GM19455 (cell line): ENCODE results near the gene OR6K6.

Experiments
- ATAC-seq: cut with Tn5 transposase; IDR thresholded peaks from one replicate; pipeline ENCODE4 v1.9.1; 2021; ENCODE audit not compliant: unreplicated experiment

OR6K6 gene

GRCh38 chr1:158754420-158754819 lies at the start of gene OR6K6:
OR6K6 (plus strand) TSS chr1:158754720; CDS start chr1:158754888, 168 bp downstream.
- no peak for ATAC-seq

GRCh38 chr1:158706096-158706495 lies 48.4 kb upstream of the OR6K6 start:
- no peak for ATAC-seq

- no peak for ATAC-seq
These were observed 43.4 kb upstream of the OR6K6 start for GRCh38 chr1:158711098-158711497.

GRCh38 chr1:158714754-158715153 lies 39.8 kb upstream of the OR6K6 start:
- no peak for ATAC-seq

GRCh38 chr1:158716335-158716734 lies 38.2 kb upstream of the OR6K6 start:
- no peak for ATAC-seq

- no peak for ATAC-seq
These were observed 37.2 kb upstream of the OR6K6 start for GRCh38 chr1:158717344-158717743.

- ATAC-seq = no peak
These were observed 34.9 kb upstream of the OR6K6 start for GRCh38 chr1:158719664-158720063.

- ATAC-seq = no peak
These were observed 33.9 kb upstream of the OR6K6 start, which contains the start of gene OR6K3 for GRCh38 chr1:158720620-158721019. OR6K3 (minus strand) TSS chr1:158720720; CDS start chr1:158718115, 2,605 bp downstream.

- ATAC-seq = no peak
These were observed 30.1 kb upstream of the OR6K6 start for GRCh38 chr1:158724442-158724841.

GRCh38 chr1:158728510-158729225 lies 25.9 kb upstream of the OR6K6 start:
- no peak for ATAC-seq

GRCh38 chr1:158730453-158730852 lies 24.1 kb upstream of the OR6K6 start:
- no peak for ATAC-seq

- ATAC-seq = no peak
These were observed 22.8 kb upstream of the OR6K6 start for GRCh38 chr1:158731707-158732106.

- ATAC-seq = no peak
These were observed 22.0 kb upstream of the OR6K6 start for GRCh38 chr1:158732524-158732923.

- no peak for ATAC-seq
These were observed 18.7 kb upstream of the OR6K6 start for GRCh38 chr1:158735848-158736247.

- ATAC-seq = no peak
These were observed 2.3 kb upstream of the OR6K6 start for GRCh38 chr1:158752155-158752712.

- no peak for ATAC-seq
These were observed 17.7 kb downstream of the OR6K6 start, which contains the start of gene OR6N1 for GRCh38 chr1:158771950-158772866. OR6N1 (minus strand) TSS chr1:158772195; CDS start chr1:158766682, 5,513 bp downstream.

GRCh38 chr1:158781104-158781503 lies 26.6 kb downstream of the OR6K6 start, which contains the start of gene OR6N2:
OR6N2 (minus strand) TSS chr1:158781204; CDS start chr1:158777635, 3,569 bp downstream.
- ATAC-seq = no peak

- no peak for ATAC-seq
These were observed 39.1 kb downstream of the OR6K6 start for GRCh38 chr1:158793604-158794003.

- ATAC-seq = no peak
These were observed 39.7 kb downstream of the OR6K6 start for GRCh38 chr1:158794247-158794646.

GRCh38 chr1:158798531-158798930 lies 44.0 kb downstream of the OR6K6 start:
- ATAC-seq = no peak

GRCh38 chr1:158799689-158800088 lies 45.2 kb downstream of the OR6K6 start:
- ATAC-seq = no peak
